ENCODE results near the gene ISOC1. TPM values are rescaled to one million over a fixed set of nuclear protein-coding genes. Genes with fewer than 3 reads are reported as not detected.

ISOC1 gene
- total and polyA plus RNA-seq, 10 of the 15 experiments (the other 5 are each of a cell fraction or from before 2014, with no cell fraction given): 12.6 to 61.8 (median 29.9) TPM

DNA sequence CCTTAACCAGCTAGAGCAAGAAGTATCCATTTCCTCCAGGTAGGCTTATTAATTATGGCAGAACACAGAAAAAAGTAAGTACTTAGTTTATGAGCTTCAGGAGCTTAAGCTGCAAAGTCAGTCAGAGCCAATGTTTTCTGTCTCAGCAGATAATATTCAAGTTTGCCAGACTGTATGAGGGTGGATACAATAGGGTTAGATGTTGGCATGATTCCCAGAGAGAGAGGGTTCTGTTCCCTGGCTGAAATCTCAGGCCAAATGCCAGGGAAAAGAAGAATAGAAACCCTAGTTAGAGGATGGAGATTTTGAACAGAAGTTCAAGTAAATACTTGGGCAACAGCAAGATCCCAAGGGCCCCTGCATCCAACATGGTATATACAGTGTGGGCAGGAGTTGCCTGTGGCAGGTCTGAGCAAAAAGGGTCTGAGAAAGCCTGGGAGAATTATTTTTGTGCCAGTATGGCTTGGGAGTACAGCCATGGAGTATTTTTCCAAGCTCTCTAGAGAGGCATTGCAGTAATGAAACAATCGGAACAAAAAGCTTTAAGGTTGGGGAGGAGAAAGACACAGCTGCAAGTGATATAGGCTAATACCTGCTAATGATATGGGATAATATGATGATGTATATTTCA, 31.0 kb upstream of the ISOC1 start (continued):
- TF ChIP-seq, protein P1, sequence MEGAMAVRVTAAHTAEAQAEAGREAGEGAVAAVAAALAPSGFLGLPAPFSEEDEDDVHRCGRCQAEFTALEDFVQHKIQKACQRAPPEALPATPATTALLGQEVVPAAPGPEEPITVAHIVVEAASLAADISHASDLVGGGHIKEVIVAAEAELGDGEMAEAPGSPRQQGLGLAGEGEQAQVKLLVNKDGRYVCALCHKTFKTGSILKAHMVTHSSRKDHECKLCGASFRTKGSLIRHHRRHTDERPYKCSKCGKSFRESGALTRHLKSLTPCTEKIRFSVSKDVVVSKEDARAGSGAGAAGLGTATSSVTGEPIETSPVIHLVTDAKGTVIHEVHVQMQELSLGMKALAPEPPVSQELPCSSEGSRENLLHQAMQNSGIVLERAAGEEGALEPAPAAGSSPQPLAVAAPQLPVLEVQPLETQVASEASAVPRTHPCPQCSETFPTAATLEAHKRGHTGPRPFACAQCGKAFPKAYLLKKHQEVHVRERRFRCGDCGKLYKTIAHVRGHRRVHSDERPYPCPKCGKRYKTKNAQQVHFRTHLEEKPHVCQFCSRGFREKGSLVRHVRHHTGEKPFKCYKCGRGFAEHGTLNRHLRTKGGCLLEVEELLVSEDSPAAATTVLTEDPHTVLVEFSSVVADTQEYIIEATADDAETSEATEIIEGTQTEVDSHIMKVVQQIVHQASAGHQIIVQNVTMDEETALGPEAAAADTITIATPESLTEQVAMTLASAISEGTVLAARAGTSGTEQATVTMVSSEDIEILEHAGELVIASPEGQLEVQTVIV (IDR thresholded peaks at IDR 0.05; ENCODE audit: borderline replicate concordance, partially characterized antibody): no peak
- TF ChIP-seq CHD2 (IDR thresholded peaks at IDR 0.05; ENCODE audit: borderline replicate concordance, low read depth, low read length): no peak

DNA sequence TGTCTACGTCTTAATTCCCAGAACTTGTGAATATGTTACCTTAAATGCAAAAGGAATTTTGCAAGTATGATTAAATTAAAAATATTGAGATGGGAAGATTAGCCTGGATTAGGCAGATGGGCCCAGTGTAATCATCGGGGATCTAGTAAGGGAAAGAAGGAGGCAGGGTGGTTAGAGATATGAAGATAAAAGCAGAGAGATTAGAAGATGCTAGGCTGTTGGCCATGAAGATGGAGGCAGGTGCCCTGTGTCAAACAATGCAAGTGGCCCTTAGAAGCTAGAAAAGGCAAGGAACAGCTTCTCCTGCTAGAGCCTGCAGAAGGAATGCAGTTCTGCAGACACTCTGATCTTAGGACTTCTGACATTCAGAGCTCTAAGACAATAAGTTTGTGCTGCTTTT, 28.8 kb upstream of the ISOC1 start:
- no peaks in the 10 kb centered on the region for H3K36me3 ChIP-seq (ENCODE audit: control insufficient read depth in 2 of 2, insufficient read depth in 2 of 2, low read length in 1 of 2)
- no peak overlapping the region for H3K27ac ChIP-seq (ENCODE audit: control insufficient read depth, insufficient read depth)
- no peak overlapping the region for H3K9ac ChIP-seq (ENCODE audit: control insufficient read depth, insufficient read depth, low read length)
- no TSS peak for BruUV-seq (replicated peaks)
- FAIRE-seq: no peak
- WGBS (ENCODE audit: insufficient coverage, insufficient replicate concordance, low lambda C conversion rate, missing lambda C conversion rate): 71% methylated on average over 2 of the region's 2 CpGs
- H3K4me1 ChIP-seq (ENCODE audit: control insufficient read depth, insufficient read depth, low read length): no peaks in the 10 kb centered on the region
- no peak overlapping the region for H3K4me2 ChIP-seq (ENCODE audit: control insufficient read depth, insufficient read depth)
- in situ Hi-C loops (cut with MboI): no loop called here
- CTCF ChIA-PET: no interaction called here
- H3K79me2 ChIP-seq (ENCODE audit: control insufficient read depth, insufficient read depth, low read length): no peaks in the 10 kb centered on the region
- no peaks in the 10 kb centered on the region for H3K9me3 ChIP-seq (replicated peaks; ENCODE audit: control insufficient read depth, insufficient read depth, low read length)
- intact Hi-C loops (cut with micrococcal nuclease; ENCODE audit: unreplicated experiment): no loop called here
- SMC1A ChIA-PET (ENCODE audit: uncharacterized antibody, unreplicated experiment): no interaction called here
- RAD21 ChIA-PET (ENCODE audit: unreplicated experiment): no interaction called here
- no peak overlapping the region for H3K4me3 ChIP-seq
- ATAC-seq: no peak
- H4K20me1 ChIP-seq (ENCODE audit: control insufficient read depth, insufficient read depth): no peaks in the 10 kb centered on the region
- H2AFZ ChIP-seq (ENCODE audit: control insufficient read depth, low read depth, low read length): no peak overlapping the region
- no peak for DNase-seq (ENCODE audit: low read depth, low spot score)
- no peaks in the 10 kb centered on the region for H3K27me3 ChIP-seq (replicated peaks in 1 of 2; ENCODE audit: control insufficient read depth in 2 of 2, insufficient read depth in 2 of 2, low read length in 1 of 2)
- POLR2A ChIA-PET: no interaction called here
- no peak for TF ChIP-seq HDAC6 (IDR thresholded peaks at IDR 0.05; ENCODE audit: unreplicated experiment)
- TF ChIP-seq, protein P2, sequence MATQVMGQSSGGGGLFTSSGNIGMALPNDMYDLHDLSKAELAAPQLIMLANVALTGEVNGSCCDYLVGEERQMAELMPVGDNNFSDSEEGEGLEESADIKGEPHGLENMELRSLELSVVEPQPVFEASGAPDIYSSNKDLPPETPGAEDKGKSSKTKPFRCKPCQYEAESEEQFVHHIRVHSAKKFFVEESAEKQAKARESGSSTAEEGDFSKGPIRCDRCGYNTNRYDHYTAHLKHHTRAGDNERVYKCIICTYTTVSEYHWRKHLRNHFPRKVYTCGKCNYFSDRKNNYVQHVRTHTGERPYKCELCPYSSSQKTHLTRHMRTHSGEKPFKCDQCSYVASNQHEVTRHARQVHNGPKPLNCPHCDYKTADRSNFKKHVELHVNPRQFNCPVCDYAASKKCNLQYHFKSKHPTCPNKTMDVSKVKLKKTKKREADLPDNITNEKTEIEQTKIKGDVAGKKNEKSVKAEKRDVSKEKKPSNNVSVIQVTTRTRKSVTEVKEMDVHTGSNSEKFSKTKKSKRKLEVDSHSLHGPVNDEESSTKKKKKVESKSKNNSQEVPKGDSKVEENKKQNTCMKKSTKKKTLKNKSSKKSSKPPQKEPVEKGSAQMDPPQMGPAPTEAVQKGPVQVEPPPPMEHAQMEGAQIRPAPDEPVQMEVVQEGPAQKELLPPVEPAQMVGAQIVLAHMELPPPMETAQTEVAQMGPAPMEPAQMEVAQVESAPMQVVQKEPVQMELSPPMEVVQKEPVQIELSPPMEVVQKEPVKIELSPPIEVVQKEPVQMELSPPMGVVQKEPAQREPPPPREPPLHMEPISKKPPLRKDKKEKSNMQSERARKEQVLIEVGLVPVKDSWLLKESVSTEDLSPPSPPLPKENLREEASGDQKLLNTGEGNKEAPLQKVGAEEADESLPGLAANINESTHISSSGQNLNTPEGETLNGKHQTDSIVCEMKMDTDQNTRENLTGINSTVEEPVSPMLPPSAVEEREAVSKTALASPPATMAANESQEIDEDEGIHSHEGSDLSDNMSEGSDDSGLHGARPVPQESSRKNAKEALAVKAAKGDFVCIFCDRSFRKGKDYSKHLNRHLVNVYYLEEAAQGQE (IDR thresholded peaks at IDR 0.05; ENCODE audit: low read depth, low read length): no peak
- TF ChIP-seq, protein P3, sequence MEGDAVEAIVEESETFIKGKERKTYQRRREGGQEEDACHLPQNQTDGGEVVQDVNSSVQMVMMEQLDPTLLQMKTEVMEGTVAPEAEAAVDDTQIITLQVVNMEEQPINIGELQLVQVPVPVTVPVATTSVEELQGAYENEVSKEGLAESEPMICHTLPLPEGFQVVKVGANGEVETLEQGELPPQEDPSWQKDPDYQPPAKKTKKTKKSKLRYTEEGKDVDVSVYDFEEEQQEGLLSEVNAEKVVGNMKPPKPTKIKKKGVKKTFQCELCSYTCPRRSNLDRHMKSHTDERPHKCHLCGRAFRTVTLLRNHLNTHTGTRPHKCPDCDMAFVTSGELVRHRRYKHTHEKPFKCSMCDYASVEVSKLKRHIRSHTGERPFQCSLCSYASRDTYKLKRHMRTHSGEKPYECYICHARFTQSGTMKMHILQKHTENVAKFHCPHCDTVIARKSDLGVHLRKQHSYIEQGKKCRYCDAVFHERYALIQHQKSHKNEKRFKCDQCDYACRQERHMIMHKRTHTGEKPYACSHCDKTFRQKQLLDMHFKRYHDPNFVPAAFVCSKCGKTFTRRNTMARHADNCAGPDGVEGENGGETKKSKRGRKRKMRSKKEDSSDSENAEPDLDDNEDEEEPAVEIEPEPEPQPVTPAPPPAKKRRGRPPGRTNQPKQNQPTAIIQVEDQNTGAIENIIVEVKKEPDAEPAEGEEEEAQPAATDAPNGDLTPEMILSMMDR (IDR thresholded peaks at IDR 0.05 in 2 of 3, conservative IDR thresholded peaks at IDR 0.05 in 1 of 3; ENCODE audit: control insufficient read depth in 2 of 3, extremely low read depth in 1 of 3, insufficient read depth in 1 of 3, low read depth in 3 of 3, low read length in 3 of 3): no peak
- no peak for TF ChIP-seq BACH1 (IDR thresholded peaks at IDR 0.05; ENCODE audit: borderline replicate concordance)
- TF ChIP-seq NR2C1 (IDR thresholded peaks at IDR 0.05): no peak
- TF ChIP-seq SMARCA5 (IDR thresholded peaks at IDR 0.05): no peak
- TF ChIP-seq, protein P4, sequence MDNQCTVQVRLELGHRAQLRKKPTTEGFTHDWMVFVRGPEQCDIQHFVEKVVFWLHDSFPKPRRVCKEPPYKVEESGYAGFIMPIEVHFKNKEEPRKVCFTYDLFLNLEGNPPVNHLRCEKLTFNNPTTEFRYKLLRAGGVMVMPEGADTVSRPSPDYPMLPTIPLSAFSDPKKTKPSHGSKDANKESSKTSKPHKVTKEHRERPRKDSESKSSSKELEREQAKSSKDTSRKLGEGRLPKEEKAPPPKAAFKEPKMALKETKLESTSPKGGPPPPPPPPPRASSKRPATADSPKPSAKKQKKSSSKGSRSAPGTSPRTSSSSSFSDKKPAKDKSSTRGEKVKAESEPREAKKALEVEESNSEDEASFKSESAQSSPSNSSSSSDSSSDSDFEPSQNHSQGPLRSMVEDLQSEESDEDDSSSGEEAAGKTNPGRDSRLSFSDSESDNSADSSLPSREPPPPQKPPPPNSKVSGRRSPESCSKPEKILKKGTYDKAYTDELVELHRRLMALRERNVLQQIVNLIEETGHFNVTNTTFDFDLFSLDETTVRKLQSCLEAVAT (IDR thresholded peaks at IDR 0.05): no peak
- no peak for TF ChIP-seq EED (IDR thresholded peaks at IDR 0.05; ENCODE audit: low read depth)
